ENCODE data around the gene HIVEP3. TPM values are rescaled to one million over a fixed set of nuclear protein-coding genes. Genes with fewer than 3 reads are reported as not detected.

The HIVEP3 gene
- total RNA-seq, 4 donors from 2014 or later = 4.6 to 8.3 (median 6.5) TPM

DNA sequence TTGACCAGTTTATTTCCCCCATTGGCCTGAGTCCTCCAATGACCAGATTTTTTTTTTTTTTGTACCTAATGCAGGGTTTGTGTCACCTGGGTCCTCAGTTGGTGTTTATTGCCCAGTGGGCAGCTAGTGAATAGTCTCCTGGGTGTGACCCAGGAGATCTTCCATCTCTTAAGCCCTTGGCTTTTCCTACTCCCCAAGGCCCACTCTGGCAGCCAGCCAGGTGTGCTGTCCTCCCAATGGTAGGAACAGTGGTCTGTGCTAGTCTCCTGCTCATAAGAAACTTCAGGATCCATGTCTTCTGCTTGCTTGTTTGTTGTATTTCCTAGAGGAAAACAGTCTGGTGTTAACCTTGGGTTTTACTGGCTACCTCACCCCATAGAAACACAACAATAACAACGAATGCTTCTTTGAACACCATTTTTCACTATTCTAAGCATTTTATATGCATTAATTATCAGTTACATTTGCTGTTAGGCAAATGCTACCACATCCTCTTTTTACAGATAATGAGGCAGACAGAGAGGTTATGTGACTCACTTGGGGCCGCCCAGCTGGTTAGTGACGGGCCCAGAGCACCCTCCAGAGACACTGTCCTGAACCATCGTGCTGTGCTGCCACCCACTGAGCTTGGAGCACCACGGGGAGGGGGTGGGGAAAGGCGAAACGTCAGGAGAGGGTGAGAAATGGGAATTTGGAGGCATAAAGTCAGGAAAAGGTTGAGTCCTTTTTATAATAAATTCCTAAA lies 107.5 kb downstream of the HIVEP3 start:
- no peaks in the 10 kb centered on the region for H3K36me3 ChIP-seq
- peaks cover 0 to 5% (median 2%) of the 10 kb centered on the region in 4 donors for H3K4me1 ChIP-seq
- TF ChIP-seq, protein P1, sequence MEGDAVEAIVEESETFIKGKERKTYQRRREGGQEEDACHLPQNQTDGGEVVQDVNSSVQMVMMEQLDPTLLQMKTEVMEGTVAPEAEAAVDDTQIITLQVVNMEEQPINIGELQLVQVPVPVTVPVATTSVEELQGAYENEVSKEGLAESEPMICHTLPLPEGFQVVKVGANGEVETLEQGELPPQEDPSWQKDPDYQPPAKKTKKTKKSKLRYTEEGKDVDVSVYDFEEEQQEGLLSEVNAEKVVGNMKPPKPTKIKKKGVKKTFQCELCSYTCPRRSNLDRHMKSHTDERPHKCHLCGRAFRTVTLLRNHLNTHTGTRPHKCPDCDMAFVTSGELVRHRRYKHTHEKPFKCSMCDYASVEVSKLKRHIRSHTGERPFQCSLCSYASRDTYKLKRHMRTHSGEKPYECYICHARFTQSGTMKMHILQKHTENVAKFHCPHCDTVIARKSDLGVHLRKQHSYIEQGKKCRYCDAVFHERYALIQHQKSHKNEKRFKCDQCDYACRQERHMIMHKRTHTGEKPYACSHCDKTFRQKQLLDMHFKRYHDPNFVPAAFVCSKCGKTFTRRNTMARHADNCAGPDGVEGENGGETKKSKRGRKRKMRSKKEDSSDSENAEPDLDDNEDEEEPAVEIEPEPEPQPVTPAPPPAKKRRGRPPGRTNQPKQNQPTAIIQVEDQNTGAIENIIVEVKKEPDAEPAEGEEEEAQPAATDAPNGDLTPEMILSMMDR (IDR thresholded peaks at IDR 0.05) = no peak
- TF ChIP-seq POLR2A (IDR thresholded peaks at IDR 0.05) = no peak
- no peaks in the 10 kb centered on the region for H3K9me3 ChIP-seq
- H3K4me3 ChIP-seq = no peak overlapping the region
- H3K27ac ChIP-seq = no peak overlapping the region
- no peaks in the 10 kb centered on the region for H3K27me3 ChIP-seq
- DNase-seq = no peak

DNA sequence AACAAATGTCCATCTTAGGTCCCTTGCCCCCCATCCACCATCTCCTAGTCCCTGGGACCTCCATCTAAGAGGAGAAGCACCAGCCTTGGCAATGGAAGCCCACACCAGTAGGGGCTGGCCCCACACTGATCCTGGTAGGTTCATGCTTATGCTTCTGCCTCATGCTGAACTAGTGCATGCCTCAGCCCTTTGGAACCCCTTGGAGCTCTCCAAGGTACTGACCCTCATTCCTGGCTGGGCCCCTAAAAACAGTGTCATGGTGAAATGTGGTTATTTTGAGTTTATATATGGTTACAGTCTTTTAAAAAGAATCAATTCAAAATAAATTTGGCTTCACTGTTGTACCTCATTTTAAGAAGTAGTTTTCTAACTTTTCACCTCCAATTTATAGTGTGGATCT lies 108.3 kb downstream of the HIVEP3 start:
- Histone ChIP-seq H3K36me3 (no peaks in the 10 kb centered on the region), H3K27ac (no peak overlapping the region), H3K4me3 (no peak overlapping the region), H3K9me3 (no peaks in the 10 kb centered on the region), H3K27me3 (no peaks in the 10 kb centered on the region), H3K4me1 (peaks cover 0 to 10% (median 2%) of the 10 kb centered on the region in 4 donors)
- no peak for TF ChIP-seq POLR2A (IDR thresholded peaks at IDR 0.05)
- TF ChIP-seq, protein P1 (IDR thresholded peaks at IDR 0.05) = no peak
- no peak for DNase-seq

DNA sequence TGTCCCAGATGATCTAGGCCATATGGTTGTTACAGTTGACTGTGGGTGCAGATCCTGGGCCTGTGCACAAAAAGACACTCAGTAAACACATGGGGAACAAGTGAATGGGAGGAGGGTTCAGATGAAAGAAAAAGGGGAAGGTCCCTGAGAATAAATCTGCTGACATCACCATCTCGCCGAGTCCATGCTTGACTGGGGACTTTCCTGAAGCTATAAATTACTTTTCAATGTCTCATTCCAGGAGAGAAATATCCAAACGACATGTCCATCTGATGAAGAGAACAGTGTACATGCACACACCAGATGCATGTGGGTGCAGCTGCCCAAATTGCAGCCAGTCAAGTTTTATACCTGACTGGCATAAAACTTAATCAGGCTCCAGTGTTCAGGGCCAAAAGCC lies 109.0 kb downstream of the HIVEP3 start:
- no peak overlapping the region for H3K4me3 ChIP-seq
- H3K36me3 ChIP-seq = no peaks in the 10 kb centered on the region
- H3K27me3 ChIP-seq = no peaks in the 10 kb centered on the region
- no peak for DNase-seq
- TF ChIP-seq, protein P1 (IDR thresholded peaks at IDR 0.05) = no peak
- TF ChIP-seq POLR2A (IDR thresholded peaks at IDR 0.05) = no peak
- H3K27ac ChIP-seq = no peak overlapping the region
- no peaks in the 10 kb centered on the region for H3K9me3 ChIP-seq
- H3K4me1 ChIP-seq = peaks cover 0 to 10% (median 2%) of the 10 kb centered on the region in 4 donors

DNA sequence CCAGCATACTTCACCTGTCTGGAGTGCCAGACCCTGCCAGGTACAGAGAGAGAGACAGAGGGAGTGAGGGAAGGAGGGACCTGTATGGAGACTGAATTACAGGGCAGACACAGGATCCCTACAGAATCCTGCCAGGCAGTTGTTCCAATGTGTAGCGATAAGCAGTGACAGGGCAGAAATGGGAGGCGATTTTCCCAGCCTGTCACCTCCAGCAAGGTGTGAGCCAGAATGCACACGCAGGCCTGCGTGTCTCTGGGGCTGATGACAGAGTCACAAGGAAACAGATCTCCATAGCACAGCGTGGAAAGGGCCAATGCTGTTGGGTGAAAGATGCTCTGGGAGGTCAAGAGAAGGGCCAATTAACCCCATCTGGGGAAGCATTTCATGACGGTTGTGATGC lies 111.3 kb downstream of the HIVEP3 start:
- TF ChIP-seq POLR2A (IDR thresholded peaks at IDR 0.05) = no peak
- TF ChIP-seq, protein P1 (IDR thresholded peaks at IDR 0.05) = no peak
- Histone ChIP-seq H3K36me3 (no peaks in the 10 kb centered on the region), H3K27ac (peak overlapping the region in 1 of 4 donors; percentile 34), H3K4me1 (peaks cover 0 to 28% (median 13%) of the 10 kb centered on the region in 4 donors), H3K9me3 (no peaks in the 10 kb centered on the region), H3K4me3 (no peak overlapping the region), H3K27me3 (no peaks in the 10 kb centered on the region)
- DNase-seq = no peak

DNA sequence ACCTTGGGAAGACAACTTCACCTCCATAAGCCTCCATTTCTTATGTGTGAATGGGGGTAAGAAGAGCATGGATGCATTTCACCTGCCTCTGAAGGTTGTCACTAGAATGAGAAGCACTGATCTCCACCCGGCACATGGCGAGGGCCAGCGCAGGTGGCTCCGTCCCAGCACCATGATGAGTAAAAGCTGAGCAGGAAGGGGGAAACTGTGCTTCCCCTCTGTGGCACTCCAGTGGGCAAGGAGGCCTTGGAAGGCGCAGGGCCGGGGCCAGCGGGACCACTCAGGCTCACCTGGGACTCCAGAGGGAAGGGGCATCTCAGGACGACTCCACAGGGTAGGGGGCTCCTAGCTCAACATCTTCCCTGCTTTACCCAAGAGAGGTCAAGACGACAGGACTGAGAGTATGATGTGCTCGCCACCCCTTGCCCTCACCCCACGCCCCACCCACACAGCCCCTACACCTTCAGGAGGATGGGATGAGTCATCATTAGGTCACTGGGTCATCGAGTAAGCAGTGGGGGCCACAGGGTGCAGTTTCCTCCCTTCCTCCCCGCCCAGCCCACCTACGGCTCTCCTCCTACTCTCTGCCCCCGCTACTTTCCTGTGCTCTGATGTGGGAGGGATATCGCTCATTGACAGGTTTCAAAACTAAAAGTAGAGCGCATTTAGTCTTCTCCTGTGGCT lies 112.1 kb downstream of the HIVEP3 start:
- no peaks in the 10 kb centered on the region for H3K27me3 ChIP-seq
- TF ChIP-seq, protein P1 (IDR thresholded peaks at IDR 0.05) = no peak
- TF ChIP-seq POLR2A (IDR thresholded peaks at IDR 0.05) = no peak
- H3K4me1 ChIP-seq = peaks cover 0 to 31% (median 13%) of the 10 kb centered on the region in 4 donors
- H3K9me3 ChIP-seq = no peaks in the 10 kb centered on the region
- peak overlapping the region in 1 of 4 donors; percentile 34 for H3K27ac ChIP-seq
- H3K4me3 ChIP-seq = peak overlapping the region in 1 of 4 donors; percentile 4
- DNase-seq = no peak
- no peaks in the 10 kb centered on the region for H3K36me3 ChIP-seq
